Activated naive CD4-positive, alpha-beta T cell treated with anti-CD3 and anti-CD28 coated beads, Interleukin-2, amount 50 U/mL, for 16 hours (primary cell): Measurements from ENCODE around the gene TBL1X.

Source experiments
- DNase-seq: peaks from one replicate; pipeline ENCODE4 v3.0.0-alpha.2; 2020

TBL1X gene

DNA sequence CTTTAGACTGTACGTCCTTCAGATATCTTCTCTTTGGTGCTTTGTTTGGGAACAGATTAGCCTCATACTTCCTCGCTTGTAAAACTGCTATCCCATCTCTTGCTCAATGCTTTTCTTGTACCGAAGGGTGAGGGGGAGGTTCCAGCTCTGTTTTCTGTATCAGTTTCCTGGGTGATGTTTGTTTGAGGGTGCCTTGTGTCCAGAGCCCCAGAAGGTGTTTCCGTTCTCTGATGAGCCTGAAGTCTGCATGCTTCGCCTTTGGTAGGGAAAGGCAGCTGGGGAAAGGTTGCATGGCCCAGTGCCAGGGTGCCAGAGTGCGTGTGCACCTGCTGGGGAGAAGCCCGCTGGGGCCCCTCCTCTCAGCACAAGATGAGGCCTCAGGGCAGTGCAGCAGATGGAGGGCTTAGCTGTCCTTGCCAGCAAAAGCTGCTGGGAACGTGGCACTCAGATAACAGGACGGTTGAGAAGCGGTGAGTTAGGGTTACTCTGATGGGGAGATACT, 73.7 kb downstream of the TBL1X start:
- no peak for DNase-seq

DNA sequence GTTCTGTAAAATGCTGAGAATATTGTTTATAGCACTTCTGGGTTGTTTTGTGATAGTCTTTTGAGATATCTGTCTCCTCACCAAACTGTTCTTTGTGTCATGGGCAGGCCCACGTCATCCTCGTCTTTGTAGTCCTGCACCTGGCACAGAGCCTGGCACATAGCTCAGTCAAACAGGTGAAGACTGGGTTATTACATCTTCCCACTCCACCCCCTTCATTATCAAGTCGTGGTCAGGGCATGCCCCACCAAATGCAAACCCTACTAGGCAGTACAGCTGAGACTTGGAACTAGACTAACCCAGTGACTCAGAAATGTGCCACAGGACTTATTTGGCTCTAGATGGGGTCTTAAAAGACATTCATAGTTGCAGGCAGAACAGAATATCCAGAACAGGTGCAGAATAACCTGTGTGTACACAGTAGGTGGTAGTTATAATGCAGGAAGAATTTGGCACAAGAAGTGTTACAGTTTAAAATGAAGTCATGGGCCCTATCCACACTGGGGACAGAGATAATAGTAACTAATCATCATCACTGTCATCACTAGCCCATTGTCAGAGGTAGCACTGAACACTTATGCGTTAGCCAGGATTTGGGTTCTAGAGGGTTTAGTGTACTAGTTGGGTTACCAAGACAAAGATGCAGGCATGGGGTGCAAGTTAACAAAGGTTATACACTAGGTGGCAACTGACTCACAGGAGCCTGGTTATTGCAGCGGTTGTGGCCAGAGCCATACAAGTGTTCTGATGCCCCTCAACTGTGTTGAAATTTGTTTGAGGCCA, 74.9 kb downstream of the TBL1X start:
- DNase-seq = peak; percentile 11

DNA sequence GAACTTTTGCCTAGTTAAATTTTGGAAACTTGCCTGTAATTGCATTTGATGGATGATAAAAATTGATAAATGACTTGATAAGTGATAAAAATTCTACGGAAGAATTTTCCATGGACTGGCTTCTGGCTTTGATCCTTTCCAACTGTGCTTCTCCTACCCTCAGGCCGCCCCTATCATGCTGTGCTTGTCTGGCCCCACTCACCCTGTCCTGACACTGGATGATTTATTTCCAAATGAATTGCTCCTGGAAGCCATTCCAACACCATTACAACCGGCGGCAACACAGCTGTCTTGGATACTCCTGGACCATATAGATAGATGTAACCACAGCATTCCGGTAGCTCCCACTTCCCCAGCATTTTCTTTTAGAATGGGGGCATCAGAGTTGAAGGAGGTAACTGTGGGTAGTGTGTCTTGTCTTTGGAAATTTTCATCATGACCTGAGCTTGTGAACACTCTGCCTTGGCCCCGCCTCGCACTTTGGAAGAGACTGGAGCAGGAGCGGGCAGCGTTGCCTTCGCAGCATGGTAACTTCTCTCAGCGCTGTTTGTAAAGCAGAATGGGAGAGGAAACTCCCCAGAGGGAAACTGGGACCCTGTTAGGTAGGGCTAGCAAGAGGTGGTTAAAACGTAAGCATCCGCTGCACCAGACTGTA, 77.4 kb downstream of the TBL1X start:
- DNase-seq = no peak

DNA sequence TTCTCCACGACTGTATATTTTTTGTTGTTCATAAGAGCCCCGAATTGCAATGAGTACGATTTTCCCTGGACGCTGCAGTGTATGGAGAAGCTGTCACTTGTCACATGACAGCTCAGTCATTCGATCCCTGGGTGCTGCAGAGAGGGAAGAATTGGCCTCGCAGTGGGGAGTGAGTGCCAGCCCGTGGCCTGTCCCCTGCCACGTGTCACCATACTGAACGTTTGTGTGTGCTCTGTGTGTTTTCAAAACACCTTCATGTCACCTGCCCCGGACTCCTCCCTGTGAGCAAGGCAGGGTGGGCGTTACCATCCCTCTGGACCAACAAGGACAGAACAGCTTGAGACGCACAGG, 77.9 kb downstream of the TBL1X start:
- no peak for DNase-seq

DNA sequence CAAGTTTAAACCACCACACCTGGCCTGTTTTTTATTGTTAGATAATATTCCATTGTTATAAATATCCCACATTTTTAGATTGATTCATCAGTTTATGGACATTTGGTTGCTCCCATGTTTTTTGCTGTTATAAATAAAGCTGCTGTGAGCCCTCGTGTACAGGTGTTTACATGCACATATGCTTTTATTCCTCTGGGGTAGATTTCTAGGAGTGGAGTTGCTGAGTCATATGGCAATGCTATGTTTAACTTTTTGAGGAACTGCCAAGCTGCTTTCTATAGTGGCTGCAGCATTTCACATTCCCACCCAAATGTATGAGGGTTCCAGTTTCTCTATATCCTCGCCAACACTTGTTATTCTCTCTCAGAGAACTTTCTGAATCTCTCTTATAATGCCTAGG, 90.5 kb downstream of the TBL1X start:
- no peak for DNase-seq

DNA sequence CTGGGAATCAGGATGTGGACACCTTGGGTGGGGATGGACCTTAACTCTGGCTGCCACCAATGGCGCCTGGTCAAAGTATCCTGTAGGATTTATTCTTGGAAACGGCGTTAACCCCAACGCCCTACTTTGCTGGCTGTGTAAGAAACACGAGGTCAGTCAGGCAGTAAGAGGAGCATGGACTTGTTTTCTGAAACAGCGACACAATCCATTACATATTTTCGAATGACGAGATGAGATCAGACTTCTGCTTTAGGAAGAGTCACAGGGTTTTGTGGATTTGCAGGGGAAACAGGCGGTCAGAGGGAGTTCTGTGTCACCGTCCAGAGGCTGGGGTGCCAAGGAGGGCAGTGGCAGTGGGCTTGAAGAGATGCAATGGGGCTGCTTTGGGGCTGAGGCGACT, 92.2 kb downstream of the TBL1X start:
- DNase-seq = no peak

DNA sequence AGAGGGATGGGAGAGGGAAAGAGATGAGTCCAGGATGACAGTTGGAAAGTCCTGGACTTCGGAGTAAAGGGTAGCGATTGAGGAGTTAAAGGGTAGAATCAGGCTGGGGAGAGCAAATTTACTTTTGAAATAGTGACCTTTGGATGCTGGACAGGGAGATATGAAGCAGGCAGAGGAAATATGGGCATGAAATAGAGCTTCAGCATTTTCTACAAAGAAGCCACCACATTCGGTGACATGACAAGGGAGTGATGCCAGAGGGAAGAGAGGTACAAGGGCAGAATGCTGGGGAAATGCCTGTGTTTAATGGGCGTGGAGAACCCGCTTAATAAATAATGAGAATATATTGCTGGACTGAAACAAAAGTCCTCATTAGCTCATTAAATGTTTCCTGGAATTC, 92.7 kb downstream of the TBL1X start:
- DNase-seq = no peak

DNA sequence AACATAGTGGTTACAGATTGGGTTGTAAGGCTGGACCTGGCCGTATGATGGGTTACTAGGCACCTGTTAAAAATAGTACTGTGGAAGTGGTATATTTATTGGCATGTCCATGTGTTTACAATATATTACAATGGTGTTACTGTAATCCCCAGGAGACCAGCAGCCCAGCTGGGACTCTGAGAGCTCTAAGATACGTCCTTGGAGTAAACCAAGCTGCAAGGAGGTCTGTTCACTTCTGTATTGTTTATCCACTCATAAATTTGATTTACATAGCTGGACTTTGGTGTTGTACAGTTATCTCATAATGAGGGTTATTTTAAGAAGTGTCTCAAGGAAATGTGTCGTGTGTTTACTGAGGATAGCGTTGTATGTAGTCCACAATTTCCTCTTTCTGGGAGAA, 93.8 kb downstream of the TBL1X start:
- DNase-seq = no peak

DNA sequence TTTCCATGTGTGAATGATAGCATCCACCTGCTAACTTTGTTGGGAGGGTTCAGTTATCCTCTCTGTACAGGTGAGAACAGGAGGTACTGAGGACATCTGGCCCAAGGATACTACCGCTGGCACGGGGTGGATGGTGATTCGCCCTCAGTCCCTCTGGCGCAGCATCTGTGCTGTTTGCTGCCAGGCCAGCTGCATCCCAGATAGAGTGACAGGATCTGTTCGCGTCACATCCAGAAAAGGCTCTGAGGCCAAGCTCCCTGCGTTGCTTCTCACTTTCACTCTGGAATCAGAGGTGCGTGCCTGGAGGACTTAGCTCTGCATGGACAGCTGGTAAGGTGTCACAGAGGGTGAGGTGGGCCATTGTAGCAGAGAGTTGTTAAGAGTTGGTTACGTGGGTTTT, 95.4 kb downstream of the TBL1X start:
- DNase-seq = no peak

DNA sequence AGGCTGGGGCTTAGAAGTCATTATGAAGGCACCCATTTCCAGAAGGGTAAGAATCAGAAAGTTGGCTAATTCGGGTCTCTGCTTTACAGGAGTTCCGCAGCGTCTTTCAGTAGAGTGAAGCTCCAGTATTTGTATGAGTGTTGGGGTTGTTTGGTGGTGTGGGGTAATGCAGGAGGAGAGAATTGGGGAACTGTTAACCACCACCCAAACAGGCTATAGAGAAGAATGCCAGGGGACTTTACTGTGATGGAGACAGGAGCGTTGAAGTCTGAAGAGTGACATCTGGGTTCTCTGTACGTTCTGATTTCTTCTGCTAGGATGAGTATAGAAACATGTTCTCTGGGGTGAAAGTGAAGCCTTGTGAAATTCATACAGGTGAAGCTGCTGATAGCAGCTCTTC, 96.3 kb downstream of the TBL1X start:
- DNase-seq = no peak

DNA sequence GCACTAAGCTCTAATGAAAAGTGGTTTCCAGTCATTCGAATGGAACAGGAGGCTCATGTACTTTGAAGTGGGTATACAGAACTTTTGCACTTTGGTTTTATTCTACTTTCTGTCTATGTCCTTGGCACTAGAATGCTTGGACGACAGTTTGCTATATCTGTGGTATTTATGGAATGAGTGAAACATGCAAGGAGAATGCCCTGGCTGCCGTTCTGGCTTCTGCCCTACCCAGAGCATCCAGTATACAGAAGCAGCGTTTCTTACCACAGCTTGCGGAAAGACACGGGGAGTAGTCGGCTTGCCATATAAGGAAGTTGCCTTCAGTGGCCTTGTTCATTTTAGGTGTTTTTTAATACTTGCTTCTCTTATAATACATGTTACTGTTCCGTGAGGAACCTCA, 98.0 kb downstream of the TBL1X start:
- DNase-seq = no peak

DNA sequence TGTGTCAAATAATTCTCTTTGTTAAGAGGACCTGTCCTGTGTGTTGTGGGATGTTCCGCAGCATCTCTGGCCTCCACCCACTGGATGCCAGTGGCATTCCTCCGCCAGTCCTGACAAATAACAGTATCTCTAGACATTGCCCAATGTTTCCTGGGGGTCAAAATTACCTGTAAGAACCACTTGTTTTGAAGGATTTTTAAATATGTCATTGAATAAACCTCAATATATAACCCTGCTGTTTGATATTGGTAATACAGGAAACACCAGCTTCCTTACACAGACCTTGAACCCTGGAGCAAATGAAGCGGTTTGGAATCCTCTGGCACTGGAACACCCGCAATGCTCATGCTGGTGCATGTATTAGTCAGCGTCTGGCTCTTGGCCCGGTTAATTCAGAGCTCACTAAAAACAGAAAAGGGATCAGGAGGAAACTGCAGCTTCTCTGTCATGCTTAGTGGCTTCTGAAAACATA, 101.3 kb downstream of the TBL1X start:
- peak; percentile 13 for DNase-seq

DNA sequence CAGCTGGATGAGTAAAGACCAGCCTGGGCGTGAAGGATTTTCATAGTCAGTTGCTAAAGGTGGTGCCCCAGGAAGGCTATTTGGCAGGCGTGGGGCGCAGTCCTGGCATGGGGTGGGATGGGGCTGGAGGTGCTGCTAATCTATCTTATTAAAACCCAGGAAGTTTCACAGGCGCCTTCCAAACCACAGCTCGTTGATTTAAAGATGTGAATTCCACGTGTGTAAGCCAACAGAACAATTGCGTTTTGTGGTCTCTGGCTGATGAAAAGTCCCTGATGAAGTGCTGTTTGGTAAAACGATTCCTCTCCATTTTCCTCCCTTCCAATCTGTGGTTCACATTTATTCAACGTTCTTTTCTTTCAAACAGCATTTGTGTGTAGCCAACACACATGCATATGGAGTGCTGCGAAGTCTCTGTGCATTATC, 105.0 kb downstream of the TBL1X start:
- no peak for DNase-seq

DNA sequence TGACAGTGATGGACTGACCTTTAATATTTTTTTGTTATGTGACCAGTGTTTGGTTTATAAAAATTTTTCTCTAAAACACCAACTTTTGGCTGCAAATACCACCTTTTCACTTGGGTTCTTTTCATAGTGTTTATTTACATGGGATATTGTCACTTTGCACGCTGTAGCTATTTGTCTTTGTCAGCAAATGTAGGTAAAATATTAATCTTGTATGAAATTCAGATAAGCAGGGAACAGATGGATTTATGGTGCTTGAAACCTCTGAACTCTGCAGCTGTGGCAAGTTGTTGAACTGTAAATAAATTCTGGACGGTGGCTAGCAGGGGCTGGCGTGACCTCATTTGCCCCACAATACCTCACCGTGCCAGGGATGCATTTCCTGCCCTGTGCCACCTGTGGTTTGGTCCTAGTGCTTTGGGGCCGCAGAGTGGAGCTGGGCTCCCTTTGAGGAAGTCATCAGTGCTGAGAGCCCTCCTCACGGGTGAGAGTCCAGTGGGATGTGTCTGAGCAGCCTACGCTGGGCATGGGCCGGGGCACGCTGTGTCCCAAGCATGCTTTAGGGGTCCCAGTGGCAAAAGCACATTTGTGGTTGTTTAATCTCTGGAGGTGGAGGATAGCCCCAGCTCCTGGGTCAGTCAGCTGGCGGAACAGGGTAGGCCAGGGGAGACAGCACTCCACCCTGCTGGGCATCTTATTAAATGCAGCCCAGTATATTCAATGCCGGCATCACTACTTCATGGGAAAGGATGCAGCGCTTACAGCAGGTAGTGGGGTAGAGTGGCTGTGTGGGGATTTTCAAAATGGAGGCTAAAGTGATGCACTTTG, 108.6 kb downstream of the TBL1X start:
- DNase-seq = no peak

DNA sequence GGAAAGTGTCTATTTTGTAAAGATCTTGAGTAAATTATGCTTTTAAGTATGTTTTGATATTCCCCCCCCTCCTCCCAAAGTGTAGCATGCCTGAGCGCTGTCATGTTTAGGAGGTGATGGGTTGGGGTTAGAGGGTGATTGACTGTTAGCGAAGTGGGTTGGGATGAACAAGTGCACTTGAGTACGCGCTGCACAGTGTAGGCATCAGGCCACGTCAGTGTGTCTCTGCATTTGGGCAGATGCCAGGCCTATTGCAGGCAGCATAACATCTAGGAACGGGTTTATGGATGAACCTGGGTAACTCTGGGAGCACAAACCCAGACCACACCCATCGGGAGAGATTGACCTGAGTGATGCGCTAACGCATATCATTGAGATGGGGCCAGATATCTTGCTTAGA, 111.2 kb downstream of the TBL1X start:
- DNase-seq = no peak

DNA sequence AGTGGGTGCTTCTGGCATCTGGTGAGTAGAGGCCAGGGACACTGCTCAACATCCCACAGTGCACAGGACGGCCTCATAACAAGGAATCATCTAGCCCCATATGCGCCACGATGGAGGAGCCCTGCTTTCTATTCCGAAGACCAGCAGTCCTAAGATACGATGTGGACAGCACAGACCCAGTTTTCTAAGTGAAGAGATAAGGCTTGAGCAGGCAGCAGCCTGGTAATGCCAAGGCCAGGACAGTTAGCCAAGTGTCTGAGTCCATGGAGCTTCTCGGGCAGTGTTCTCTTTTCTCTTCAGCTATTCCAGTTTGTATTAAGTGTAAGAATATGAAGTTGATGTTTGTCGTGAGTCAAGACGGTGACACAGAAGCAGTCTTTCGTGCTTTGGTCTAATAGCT, 112.7 kb downstream of the TBL1X start:
- no peak for DNase-seq

DNA sequence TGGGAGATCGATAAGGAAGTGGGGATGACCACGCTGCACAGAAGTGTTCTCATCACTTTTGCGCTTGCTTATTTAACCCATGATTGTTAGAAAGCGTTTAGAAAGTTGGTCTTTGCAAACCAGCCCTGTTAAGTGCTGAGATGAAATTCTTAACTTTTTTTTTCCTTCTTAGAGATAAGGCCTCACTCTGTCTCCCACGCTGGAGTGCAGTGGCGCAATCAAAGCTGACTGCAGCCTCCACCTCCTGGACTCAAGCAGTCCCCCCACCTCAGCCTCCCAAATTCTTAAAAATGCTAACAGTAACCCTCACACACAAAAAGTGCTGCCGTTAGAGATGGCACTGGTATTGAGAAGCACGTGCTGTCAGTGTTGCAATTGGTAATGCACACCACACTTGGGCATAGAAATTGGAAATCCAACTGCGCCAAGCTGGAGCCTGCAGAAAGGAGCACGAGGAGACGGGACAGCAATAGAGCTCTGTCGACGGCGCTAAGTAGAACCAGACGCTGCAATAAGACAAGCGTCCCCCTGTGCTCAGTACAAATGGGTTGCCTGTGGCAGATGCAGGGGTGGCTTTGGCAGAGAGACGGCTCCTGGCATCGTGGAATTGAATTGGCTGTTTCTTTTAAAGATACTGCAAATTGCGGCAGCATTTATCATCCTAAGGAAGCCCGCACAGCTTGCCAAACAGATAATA, 113.4 kb downstream of the TBL1X start:
- DNase-seq = no peak

DNA sequence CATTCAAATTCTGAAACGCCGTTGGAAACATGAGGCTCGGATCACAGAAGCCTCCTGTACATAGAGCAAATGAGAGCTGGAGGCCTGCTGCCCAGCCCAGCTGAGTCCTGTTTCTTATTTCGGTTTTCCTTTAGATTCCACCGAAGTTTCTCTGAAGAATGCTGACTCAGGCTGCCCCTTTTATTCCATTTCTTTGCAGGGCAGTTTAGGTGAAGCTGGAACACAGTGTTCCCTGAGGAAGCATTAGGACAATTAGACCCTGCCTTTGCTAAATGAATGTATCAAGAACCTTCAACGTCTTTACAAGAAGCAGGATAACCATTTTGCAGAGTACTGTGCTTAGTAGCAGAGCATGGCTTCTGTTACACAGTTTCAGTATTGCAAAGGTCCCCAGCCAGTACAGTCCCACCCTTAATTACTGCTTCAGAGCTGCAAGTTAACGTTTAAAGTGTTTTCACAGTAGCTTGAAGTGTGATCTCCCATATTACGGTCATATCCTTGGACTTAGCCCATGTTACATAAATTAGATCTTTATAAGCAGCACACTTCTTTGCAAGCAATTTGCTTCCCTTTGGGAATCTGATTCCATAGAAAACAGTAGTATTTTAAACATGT, 117.0 kb downstream of the TBL1X start:
- DNase-seq = no peak

DNA sequence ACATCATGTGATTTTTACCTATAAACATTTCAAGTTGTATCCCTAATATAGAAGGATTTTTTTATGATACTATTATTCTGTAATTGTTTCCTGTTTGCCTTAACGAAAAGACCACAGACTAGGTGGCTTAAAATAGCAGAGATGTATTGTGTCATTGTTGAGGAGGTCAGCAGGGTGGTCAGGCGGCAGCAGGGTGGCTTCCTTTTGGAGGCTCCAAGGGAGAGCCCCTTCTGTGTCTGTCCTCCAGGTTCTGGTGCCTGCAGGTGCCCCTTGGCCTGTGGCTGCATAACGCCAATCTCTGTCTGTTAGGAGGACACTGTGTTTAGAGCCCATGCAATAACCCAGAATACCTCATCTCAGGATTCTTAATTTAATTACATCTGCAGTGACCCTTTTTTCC, 118.1 kb downstream of the TBL1X start:
- no peak for DNase-seq

DNA sequence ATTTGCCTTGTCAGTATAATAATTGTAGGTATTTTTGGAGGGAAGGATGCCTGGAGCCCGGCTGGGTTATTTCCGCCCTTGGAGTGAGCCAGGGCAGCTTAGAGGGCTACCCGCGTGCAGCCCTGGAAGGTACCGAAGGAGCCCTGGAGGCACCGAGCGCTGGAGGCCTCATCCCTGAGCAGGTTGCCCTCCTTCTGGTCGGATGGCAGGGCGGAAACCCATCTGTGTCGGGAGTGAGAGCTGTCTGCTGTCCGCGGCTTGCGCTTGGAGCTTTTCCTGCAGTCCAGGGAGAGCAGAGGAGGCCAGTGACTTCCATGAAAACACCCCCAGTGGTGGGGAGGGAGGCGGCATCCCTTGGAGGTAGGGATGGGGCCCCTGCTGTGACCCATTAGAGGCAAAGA, 122.1 kb downstream of the TBL1X start:
- no peak for DNase-seq

DNA sequence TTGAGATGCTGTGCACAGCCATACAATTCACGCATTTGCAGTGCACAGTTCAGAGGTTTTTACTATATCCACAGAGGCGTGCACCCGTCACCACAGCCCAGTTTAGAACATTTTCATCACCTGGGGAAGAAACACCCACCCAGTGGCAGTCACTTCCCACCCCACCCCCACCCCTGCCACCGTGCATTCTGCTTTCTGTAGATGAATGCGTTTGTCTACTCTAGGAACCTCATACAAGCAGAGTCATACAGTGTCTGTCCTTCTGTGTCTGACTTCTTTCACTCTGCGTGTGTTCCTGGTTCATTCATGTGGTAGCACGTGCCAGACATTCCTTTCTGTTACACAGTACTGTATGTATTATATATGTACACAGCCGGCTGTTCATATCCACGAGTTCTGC, 122.8 kb downstream of the TBL1X start:
- no peak for DNase-seq

DNA sequence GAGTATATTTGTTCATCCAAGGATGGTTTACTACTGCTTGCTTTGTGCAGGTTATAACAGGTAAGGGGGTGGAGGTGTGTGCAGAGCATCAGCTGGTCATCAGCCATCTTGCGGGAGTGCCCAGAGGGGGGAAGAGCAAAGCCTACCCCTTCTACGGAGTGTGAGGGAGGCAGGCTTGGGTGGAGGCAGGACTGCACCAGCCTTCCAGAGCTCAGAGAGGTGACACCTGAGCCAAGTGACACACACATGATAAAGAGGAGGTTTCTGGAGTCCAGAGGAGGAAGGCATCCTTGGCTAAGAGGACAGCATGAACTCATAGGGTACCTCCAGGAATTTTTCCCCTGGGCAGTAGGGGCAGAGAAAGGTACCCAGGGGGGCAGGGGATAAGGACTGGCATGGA, 126.6 kb downstream of the TBL1X start:
- no peak for DNase-seq

DNA sequence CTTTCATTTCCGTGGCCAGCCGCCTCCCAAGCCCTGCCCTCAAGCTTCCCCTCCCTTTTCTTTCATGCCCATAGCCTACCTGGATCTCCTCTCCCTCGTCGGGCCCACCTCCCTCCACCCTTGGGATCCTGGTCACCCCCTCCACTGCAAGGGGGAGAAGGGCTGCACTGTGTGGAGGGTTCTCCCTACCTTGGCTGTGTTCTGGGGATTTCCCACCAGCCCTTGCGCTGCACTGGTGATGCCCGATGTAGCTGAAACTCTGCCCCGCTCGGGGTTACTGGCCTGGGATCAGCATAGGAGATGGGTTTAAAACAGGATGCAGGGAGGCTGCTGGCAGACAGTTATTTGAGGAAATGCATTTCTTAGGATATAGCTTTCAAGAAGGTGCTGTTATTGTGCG, 128.9 kb downstream of the TBL1X start:
- no peak for DNase-seq
